ENCODE data around the gene ATP5ME. TPM values are rescaled to one million over a fixed set of nuclear protein-coding genes. Genes with fewer than 3 reads are reported as not detected.

ATP5ME gene
- total and polyA plus RNA-seq, 2 of the 13 experiments (the other 11 are each of a cell fraction or from before 2014, with no cell fraction given) = 305 to 753 TPM

DNA sequence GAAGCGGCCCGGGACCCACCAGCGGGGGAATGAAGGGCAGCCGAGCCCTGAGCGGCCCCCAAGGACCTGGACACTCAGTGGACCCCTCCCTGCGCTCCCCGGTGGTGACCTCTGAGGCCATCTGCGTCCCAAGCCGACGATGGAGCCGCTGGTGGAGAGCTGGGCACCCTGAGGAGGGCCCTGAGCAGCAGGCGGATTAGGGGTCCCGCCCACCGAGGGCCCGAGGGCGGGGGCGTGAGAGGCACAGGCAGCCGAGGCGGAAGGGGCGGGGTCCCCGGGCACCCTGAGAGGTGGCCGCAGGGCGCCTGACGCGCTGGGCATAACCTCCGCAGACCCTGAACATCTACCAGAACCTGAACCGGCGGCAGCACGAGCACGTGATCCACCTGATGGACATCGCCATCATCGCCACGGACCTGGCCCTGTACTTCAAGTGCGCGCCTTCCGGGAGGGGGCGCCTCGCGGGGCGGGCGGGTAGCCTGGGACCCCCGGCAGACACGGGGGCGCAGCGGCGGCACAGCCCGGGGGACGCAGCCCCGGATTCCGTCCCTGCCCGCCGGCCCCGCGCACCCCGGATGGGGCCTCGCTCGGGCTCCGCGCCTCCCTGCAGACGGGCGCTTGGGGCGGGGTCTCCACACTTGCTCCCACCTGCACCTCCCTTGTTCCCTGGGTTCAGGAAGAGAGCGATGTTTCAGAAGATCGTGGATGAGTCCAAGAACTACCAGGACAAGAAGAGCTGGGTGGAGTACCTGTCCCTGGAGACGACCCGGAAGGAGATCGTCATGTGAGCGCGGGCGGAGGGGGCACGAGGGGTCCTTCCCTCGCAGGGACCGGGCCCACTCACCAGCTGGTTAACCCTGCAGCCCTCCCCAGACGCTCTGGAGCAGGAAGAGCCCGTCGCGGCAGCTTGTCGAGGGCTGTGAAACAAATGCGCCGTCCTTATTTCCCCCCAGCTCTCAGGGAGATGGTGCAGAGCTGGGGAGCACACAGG lies 10.3 kb downstream of the ATP5ME start (continued):
- TF ChIP-seq, protein P1, sequence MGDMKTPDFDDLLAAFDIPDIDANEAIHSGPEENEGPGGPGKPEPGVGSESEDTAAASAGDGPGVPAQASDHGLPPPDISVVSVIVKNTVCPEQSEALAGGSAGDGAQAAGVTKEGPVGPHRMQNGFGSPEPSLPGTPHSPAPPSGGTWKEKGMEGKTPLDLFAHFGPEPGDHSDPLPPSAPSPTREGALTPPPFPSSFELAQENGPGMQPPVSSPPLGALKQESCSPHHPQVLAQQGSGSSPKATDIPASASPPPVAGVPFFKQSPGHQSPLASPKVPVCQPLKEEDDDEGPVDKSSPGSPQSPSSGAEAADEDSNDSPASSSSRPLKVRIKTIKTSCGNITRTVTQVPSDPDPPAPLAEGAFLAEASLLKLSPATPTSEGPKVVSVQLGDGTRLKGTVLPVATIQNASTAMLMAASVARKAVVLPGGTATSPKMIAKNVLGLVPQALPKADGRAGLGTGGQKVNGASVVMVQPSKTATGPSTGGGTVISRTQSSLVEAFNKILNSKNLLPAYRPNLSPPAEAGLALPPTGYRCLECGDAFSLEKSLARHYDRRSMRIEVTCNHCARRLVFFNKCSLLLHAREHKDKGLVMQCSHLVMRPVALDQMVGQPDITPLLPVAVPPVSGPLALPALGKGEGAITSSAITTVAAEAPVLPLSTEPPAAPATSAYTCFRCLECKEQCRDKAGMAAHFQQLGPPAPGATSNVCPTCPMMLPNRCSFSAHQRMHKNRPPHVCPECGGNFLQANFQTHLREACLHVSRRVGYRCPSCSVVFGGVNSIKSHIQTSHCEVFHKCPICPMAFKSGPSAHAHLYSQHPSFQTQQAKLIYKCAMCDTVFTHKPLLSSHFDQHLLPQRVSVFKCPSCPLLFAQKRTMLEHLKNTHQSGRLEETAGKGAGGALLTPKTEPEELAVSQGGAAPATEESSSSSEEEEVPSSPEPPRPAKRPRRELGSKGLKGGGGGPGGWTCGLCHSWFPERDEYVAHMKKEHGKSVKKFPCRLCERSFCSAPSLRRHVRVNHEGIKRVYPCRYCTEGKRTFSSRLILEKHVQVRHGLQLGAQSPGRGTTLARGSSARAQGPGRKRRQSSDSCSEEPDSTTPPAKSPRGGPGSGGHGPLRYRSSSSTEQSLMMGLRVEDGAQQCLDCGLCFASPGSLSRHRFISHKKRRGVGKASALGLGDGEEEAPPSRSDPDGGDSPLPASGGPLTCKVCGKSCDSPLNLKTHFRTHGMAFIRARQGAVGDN (CRISPR knock-in tag; IDR thresholded peaks at IDR 0.05) = peak; percentile 63
- TF ChIP-seq, protein P2, sequence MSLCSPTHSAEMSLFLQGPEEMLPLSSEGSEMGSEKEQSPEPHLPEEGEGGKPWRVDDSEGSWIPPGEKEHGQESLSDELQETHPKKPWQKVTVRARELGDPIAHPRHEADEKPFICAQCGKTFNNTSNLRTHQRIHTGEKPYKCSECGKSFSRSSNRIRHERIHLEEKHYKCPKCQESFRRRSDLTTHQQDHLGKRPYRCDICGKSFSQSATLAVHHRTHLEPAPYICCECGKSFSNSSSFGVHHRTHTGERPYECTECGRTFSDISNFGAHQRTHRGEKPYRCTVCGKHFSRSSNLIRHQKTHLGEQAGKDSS (CRISPR knock-in tag; IDR thresholded peaks at IDR 0.05; ENCODE audit: borderline replicate concordance, low read depth) = 0 out of 2 replicates have a peak, but pooled peaks have one; percentile 11
- TF ChIP-seq ZNF567 (CRISPR knock-in tag; IDR thresholded peaks at IDR 0.05; ENCODE audit: borderline replicate concordance) = no peak
- TF ChIP-seq, protein P3, sequence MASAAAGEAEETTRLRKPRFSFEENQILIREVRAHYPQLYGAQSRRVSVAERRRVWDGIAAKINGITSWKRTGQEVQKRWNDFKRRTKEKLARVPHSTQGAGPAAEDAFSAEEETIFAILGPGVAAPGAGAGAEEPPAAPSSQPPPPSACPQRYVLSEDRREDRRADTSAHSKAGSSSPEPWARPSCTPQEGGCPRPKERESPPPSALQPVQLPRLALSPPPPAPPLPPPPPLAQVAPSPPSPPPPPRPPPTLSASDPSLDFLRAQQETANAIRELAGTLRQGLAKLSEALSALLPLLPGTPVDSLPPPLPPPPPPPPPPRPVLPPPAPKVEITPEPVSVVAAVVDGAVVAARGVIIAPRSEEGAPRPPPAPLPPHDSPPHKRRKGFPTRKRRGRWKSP (CRISPR knock-in tag; IDR thresholded peaks at IDR 0.05) = no peak
- no peak for TF ChIP-seq RBFOX2 (IDR thresholded peaks at IDR 0.05; ENCODE audit: low read depth, low read length)
- TF ChIP-seq NFIB (CRISPR knock-in tag; IDR thresholded peaks at IDR 0.05; ENCODE audit: borderline replicate concordance) = no peak
- TF ChIP-seq, protein P4, sequence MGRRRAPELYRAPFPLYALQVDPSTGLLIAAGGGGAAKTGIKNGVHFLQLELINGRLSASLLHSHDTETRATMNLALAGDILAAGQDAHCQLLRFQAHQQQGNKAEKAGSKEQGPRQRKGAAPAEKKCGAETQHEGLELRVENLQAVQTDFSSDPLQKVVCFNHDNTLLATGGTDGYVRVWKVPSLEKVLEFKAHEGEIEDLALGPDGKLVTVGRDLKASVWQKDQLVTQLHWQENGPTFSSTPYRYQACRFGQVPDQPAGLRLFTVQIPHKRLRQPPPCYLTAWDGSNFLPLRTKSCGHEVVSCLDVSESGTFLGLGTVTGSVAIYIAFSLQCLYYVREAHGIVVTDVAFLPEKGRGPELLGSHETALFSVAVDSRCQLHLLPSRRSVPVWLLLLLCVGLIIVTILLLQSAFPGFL (CRISPR knock-in tag; IDR thresholded peaks at IDR 0.05) = no peak
- TF ChIP-seq ZNF788 (CRISPR knock-in tag; IDR thresholded peaks at IDR 0.05; ENCODE audit: borderline replicate concordance) = no peak
- no peak for TF ChIP-seq ZZZ3 (CRISPR knock-in tag; IDR thresholded peaks at IDR 0.05; ENCODE audit: borderline replicate concordance)
- no peak for TF ChIP-seq PHF5A (CRISPR knock-in tag; IDR thresholded peaks at IDR 0.05; ENCODE audit: low read depth, unreplicated experiment)
- TF ChIP-seq RXRB (CRISPR knock-in tag; IDR thresholded peaks at IDR 0.05; ENCODE audit: borderline replicate concordance) = no peak
- TF ChIP-seq, protein P5, sequence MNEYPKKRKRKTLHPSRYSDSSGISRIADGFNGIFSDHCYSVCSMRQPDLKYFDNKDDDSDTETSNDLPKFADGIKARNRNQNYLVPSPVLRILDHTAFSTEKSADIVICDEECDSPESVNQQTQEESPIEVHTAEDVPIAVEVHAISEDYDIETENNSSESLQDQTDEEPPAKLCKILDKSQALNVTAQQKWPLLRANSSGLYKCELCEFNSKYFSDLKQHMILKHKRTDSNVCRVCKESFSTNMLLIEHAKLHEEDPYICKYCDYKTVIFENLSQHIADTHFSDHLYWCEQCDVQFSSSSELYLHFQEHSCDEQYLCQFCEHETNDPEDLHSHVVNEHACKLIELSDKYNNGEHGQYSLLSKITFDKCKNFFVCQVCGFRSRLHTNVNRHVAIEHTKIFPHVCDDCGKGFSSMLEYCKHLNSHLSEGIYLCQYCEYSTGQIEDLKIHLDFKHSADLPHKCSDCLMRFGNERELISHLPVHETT (CRISPR knock-in tag; conservative IDR thresholded peaks at IDR 0.05) = no peak
- no peak for TF ChIP-seq CBX5 (CRISPR knock-in tag; IDR thresholded peaks at IDR 0.05; ENCODE audit: borderline replicate concordance)
- TF ChIP-seq, protein P6, sequence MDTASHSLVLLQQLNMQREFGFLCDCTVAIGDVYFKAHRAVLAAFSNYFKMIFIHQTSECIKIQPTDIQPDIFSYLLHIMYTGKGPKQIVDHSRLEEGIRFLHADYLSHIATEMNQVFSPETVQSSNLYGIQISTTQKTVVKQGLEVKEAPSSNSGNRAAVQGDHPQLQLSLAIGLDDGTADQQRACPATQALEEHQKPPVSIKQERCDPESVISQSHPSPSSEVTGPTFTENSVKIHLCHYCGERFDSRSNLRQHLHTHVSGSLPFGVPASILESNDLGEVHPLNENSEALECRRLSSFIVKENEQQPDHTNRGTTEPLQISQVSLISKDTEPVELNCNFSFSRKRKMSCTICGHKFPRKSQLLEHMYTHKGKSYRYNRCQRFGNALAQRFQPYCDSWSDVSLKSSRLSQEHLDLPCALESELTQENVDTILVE (CRISPR knock-in tag; IDR thresholded peaks at IDR 0.05) = no peak
- TF ChIP-seq, protein P7, sequence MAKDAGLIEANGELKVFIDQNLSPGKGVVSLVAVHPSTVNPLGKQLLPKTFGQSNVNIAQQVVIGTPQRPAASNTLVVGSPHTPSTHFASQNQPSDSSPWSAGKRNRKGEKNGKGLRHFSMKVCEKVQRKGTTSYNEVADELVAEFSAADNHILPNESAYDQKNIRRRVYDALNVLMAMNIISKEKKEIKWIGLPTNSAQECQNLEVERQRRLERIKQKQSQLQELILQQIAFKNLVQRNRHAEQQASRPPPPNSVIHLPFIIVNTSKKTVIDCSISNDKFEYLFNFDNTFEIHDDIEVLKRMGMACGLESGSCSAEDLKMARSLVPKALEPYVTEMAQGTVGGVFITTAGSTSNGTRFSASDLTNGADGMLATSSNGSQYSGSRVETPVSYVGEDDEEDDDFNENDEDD (CRISPR knock-in tag; IDR thresholded peaks at IDR 0.05; ENCODE audit: borderline replicate concordance) = no peak
- TF ChIP-seq HNRNPUL1 (IDR thresholded peaks at IDR 0.05; ENCODE audit: low read depth, low read length) = no peak

Data from HepG2 (cell line).